Left ventricle myocardium inferior (tissue), 1 donor: Measurements from ENCODE around the gene LFNG. TPM values are rescaled to one million over a fixed set of nuclear protein-coding genes. Genes with fewer than 3 reads are reported as not detected.

Experiments used
- DNase-seq: peaks from one replicate; pipeline ENCODE4 v3.0.0-alpha.2; 2020
- H3K27ac ChIP-seq: fragments of 200-600 bp; replicated peaks from 2 replicates; pipeline ENCODE4 v1.8.0; 2021
- H3K27me3 ChIP-seq: fragments of 200-600 bp; 2 replicates; pipeline ENCODE4 v1.8.0; 2021; ENCODE audit warnings: low read depth
- H3K36me3 ChIP-seq: fragments of 200-600 bp; 2 replicates; pipeline ENCODE4 v1.8.0; 2021
- H3K4me1 ChIP-seq: fragments of 200-600 bp; 2 replicates; pipeline ENCODE4 v1.8.0; 2021
- H3K4me3 ChIP-seq: fragments of 200-600 bp; 2 replicates; pipeline ENCODE4 v1.8.0; 2021; ENCODE audit warnings: mild to moderate bottlenecking, moderate library complexity
- H3K9me3 ChIP-seq: fragments of 200-600 bp; replicated peaks from 2 replicates; pipeline ENCODE4 v1.8.0; 2021
- intact Hi-C: fragments of 100-400 bp; cut with micrococcal nuclease; formaldehyde crosslinking; loops from one replicate; pipeline ENCODE4 v1.11.0; 2022
- microRNA-seq: library from miRNA; unstranded; fragments of <30 nt; microRNA quantifications from one replicate; pipeline ENCODE4 v1.2.0, GENCODE V29; 2020
- total RNA-seq: library from RNA; stranded (reverse); fragmentation: NEBNext Ultra II Directional; extraction: Animal tissue kit (Norgen Biotek cat#: 25700); gene quantifications from one replicate; pipeline ENCODE4 v1.2.1, GENCODE V29; 2021
- TF ChIP-seq, protein P1 (sequence below): fragments of 200-600 bp; IDR thresholded peaks from 2 replicates; pipeline ENCODE4 v1.8.0; 2021; ENCODE audit warnings: antibody characterized with exemption, mild to moderate bottlenecking, borderline replicate concordance
- donor health status: DM: no; HTN: yes; CAD: no; lungs with severe emphysema.

The LFNG gene
- total RNA-seq, 1 donor from 2014 or later: 5.2 TPM

DNA sequence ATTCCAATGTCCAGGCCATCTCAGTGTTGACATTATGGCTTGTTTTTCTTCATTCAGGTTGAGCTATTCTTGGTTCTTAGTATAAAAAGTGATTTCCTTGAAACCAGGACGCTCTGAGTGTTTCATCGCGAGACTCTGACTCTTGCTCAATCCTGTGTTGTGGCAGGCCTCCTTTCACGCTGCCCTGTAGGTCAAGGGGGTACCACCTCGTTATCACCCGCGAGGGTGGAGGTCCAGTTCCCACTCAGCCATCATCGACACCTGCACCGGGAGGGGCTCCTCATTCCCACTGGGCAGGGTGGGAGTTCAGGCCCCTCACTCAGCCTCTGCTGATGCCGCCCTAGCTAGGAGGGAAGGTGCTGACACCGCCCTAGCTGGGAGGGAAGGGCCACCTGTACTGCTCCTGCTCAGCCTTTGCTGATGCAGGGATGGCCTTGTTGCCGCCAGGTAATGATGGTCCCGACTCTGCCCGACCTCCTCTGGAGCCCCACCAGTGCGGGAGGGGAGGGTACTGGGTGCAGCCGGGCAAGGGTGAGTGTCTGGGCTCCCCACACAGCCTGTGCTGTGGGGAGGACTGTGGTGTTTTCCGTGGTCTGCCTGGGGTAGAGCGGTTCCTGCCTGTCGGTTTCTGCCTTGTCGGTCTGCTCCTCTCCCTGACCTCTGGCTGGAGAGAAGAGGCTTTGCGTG, 55.6 kb downstream of the LFNG start:
- intact Hi-C loops: no loop called here
- H3K4me1 ChIP-seq: no peaks in the 10 kb centered on the region
- H3K4me3 ChIP-seq: no peak overlapping the region
- peaks cover 37% of the 10 kb centered on the region for H3K36me3 ChIP-seq
- no peak overlapping the region for H3K27ac ChIP-seq
- H3K27me3 ChIP-seq: no peaks in the 10 kb centered on the region
- no peak for DNase-seq
- TF ChIP-seq, protein P1, sequence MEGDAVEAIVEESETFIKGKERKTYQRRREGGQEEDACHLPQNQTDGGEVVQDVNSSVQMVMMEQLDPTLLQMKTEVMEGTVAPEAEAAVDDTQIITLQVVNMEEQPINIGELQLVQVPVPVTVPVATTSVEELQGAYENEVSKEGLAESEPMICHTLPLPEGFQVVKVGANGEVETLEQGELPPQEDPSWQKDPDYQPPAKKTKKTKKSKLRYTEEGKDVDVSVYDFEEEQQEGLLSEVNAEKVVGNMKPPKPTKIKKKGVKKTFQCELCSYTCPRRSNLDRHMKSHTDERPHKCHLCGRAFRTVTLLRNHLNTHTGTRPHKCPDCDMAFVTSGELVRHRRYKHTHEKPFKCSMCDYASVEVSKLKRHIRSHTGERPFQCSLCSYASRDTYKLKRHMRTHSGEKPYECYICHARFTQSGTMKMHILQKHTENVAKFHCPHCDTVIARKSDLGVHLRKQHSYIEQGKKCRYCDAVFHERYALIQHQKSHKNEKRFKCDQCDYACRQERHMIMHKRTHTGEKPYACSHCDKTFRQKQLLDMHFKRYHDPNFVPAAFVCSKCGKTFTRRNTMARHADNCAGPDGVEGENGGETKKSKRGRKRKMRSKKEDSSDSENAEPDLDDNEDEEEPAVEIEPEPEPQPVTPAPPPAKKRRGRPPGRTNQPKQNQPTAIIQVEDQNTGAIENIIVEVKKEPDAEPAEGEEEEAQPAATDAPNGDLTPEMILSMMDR: no peak
- H3K9me3 ChIP-seq: no peaks in the 10 kb centered on the region

DNA sequence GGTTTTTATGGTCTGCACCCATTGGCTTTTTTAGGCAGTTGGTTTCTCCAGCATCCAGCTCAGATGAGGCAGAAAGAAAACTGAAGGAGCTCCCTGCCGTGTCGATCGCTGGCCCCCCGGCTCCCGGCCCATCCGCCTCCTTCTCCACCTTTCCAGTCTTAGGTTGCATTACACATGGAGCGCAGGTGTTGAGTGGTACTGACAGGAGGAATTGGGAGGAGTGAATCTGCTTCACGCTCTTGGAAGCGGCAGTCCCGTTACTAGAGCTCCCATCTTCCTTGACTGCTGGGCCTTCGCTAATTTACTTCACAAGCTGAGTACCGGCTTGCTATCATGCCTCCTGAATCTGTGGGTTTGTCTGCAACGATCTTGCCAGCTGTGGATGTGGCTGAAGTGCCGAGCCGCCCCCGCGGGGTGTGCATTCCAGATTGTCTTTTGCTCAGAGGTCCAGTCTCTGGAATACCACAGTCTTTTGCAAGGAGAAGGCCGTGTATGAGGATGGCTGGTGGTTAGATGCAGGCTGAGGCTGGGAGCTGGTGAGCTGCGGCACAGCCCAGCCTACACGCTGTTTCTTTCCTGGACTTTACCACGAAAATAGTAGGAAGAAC, 56.3 kb downstream of the LFNG start:
- DNase-seq: no peak

DNA sequence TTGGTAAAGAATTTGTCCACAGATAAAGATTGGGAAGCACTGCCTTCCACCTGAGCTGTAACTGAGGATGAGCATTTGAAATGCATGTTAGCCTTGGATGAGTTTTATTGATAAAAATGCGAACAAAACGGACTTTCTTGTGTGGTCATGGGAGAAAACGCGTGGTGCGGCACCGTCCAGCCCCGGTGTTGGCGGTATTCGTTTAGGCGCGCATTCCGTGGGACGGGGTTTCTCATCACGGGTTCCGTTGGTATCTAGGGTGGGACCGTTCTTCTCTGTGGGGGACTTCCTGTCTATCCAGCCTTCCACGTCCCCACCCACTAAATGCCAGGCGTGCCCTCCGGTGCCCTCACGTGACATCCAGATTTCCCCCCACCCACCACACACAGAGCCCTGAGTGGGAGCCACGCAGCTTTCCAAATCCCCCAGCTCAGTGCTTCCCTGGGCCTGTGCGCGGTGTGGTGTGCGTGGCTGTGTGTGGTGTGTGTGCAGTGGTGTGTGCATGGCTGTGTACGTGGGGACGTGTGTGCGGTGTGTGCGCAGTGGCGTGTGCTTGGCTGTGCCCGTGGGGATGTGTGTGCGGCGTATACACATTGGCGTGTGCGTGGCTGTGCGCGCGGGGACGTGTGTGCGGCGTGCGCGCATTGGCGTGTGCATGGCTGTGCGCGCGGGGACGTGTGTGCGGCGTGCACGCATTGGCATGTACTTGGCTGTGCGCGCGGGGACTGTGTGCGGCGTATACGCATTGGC, 57.3 kb downstream of the LFNG start:
- Histone ChIP-seq H3K9me3 (no peaks in the 10 kb centered on the region), H3K4me3 (no peak overlapping the region), H3K36me3 (peaks cover 35% of the 10 kb centered on the region), H3K27ac (no peak overlapping the region), H3K27me3 (no peaks in the 10 kb centered on the region), H3K4me1 (no peaks in the 10 kb centered on the region)
- intact Hi-C loops: no loop called here
- DNase-seq: no peak
- TF ChIP-seq, protein P1: no peak

More for the DNA sequence above, 56.3 kb downstream of the LFNG start:
- H3K4me1 ChIP-seq: no peaks in the 10 kb centered on the region
- peaks cover 37% of the 10 kb centered on the region for H3K36me3 ChIP-seq
- H3K9me3 ChIP-seq: no peaks in the 10 kb centered on the region
- H3K4me3 ChIP-seq: no peak overlapping the region
- intact Hi-C loops: no loop called here
- H3K27me3 ChIP-seq: no peaks in the 10 kb centered on the region
- TF ChIP-seq, protein P1: no peak
- no peak overlapping the region for H3K27ac ChIP-seq

Small RNAs within 50 kb of the gene (microRNA-seq; reads per million reads assigned to microRNA genes)
- gene MIR4648: not detected

Other genes with a start within 250 kb of the LFNG start
- gene SNX8, start 205.3 kb upstream of the LFNG start, total RNA-seq: 16.8 TPM
- gene EIF3B, start 164.9 kb upstream of the LFNG start, total RNA-seq: 68.9 TPM
- gene CHST12, start 116.2 kb upstream of the LFNG start, total RNA-seq: 15.3 TPM
- not detected for gene GRIFIN, start 43.4 kb upstream of the LFNG start, total RNA-seq
- gene BRAT1, start 35.8 kb downstream of the LFNG start, total RNA-seq: 13.7 TPM
- 11.5 TPM for gene IQCE, start 39.2 kb downstream of the LFNG start, total RNA-seq
- gene TTYH3, start 112.2 kb downstream of the LFNG start, total RNA-seq: 10.9 TPM
- 0.11 TPM for gene AMZ1, start 168.4 kb downstream of the LFNG start, total RNA-seq